Effector CD4-positive, alpha-beta T cell (primary cell): ENCODE measurements around the gene SIPA1L3.

ENCODE experiments used
- DNase-seq: peaks from one replicate; pipeline ENCODE4 v3.0.0-alpha.2; 2020

SIPA1L3 gene

DNA sequence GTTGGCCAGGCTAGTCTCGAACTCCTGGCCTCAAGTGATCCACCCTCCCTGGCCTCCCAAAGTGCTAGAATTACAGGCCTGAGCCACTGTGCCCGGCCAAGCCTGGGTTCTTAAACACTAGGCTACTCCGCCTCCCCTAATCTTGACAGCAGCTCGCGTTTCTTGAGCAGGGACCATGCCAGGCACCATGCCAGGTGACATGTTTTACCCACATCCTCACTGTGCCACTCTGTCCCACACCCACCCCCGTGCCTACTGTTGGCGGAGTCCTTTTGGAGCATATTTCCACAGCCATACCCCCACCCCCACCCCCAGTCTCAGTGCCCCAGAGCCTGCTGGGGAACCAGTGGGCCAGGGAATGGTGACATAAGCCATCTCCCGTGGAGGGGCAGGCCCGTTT lies 218.2 kb downstream of the SIPA1L3 start:
- no peak for DNase-seq

DNA sequence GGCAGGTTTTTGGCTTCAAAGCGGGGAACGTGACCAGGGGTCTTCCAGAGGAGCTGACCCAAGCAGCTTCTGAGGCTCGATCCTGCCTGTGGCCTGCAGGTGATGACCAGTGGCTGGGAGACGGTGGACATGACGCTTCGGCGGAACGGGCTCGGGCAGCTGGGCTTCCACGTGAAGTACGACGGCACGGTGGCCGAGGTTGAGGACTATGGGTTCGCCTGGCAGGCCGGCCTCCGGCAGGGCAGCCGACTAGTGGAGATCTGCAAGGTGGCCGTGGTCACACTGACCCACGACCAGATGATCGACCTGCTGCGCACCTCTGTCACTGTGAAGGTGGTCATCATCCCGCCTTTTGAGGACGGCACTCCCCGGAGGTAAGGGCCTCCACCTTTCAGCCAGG lies 223.4 kb downstream of the SIPA1L3 start:
- DNase-seq, result no peak

DNA sequence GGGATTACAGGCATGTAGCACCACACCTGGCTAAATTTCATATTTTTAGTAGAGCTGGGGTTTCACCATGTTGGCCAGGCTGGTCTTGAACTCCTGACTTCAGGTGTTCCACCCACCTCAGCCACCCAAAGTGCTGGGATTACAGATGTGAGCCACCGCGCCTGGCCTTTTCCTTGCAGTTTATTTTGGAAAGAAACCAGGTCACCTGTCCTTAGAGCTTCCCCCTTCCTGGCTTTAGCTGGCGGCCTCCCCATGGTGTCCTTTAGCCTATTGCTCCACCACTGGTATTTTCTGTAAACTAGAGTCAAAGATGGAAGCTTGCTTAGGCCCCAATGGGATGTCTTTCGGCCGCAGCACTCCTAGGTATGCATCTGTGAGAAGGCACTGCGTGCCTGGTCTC lies 225.8 kb downstream of the SIPA1L3 start:
- DNase-seq, result no peak

DNA sequence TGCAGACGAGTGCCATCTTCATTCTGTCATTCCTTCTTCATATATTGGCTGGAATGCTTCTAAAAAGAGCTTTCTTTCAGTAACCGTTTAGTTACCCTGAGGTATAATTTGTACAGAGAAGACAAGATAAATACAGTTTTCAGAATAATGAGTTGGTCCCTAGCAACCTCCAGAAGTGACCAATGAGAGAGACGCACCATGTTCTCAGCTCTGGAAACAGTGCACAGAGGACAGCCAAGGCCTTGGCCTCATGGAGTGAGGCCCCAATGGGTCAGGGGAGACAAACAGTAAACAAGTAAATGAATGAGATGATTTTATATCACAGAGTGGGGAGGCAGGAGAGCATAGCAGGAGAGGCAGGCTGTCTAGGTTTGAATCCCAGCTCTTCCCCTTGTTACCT lies 226.3 kb downstream of the SIPA1L3 start:
- DNase-seq, result no peak

DNA sequence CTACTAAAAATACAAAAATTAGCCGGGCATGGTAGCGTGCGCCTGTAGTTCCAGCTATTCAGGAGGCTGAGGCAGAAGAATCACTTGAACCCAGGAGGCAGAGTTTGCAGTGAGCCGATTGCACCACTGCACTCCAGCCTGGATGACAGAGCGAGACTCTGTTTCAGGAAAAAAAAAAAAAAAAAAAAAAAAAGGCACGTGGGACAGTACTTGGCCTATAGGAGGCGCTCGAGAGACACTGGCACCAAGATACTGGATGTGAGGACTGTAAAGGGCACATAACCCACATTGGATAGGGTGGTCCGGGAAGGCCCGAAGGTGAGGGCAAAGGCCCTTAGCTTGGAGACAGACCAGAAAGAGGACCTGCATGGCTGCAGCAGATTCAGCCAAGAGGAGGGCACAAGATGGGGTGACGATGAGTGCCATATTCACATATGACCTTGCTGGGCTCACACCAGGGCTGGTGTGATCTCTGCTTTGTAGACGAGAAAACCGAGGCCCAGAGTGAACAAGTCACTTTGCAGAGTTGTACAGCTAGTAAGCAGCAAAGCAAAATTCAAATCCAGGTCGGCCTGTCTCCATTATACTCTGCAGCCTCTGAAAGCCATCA lies 227.6 kb downstream of the SIPA1L3 start:
- peak; percentile 10 for DNase-seq

DNA sequence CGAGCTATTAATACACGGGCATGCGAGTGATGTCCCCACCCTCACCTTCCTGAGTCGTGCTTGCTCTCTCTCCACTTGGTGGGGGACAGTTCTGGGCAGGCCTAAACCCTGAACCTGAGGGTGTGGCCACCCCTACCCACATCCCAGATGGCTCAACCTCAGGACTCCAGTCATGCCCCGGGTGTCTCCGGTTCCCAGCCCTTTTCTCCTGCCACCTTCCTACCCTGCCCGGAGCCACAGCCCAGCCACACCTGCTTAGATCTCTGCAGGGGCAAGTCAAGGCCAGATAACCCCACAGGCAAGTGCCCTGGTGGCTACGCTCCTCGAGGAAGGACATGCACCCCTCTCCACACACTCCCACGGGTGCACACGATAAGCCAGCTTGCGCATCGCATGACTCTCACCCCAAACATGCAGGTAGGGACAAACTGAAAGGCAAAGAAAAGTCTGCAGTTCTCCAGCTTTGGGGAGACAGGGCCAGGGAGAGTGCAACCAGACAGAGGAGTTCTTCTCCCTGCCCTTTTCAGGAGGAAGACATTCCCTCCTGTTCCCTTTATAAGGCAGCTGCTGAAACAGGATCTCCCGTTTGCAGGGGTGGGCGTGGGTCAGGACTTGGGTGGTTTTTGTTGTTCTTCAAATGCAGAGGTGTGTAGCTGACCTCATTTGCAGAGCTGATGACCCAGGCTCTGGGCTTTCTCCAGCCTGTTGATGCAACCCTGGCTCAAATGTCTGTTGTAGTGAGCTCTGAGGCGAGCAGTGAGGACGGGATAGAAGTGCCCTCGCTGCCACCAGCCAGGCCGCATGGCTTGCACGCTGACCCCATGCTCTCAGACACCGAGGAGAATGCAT lies 228.4 kb downstream of the SIPA1L3 start:
- no peak for DNase-seq

DNA sequence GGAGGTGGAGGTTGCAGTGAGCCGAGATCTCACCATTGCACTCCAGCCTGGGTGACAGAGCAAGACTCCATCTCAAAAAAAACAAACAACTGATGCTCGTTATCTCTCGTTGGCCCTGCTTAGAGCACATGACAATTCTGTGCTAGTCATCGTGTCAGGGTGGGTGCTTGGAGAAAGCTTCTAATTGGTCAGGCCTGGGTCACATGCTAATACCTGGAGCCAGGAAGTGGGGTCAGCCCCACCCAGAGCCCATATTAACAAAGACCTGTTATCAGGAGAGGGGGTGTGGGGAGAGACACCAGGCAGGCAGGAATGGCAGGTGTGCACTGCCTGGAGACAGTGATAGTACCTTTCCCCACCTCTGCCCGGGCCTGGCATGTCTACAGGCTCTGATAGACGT lies 232.1 kb downstream of the SIPA1L3 start:
- DNase-seq, result no peak

DNA sequence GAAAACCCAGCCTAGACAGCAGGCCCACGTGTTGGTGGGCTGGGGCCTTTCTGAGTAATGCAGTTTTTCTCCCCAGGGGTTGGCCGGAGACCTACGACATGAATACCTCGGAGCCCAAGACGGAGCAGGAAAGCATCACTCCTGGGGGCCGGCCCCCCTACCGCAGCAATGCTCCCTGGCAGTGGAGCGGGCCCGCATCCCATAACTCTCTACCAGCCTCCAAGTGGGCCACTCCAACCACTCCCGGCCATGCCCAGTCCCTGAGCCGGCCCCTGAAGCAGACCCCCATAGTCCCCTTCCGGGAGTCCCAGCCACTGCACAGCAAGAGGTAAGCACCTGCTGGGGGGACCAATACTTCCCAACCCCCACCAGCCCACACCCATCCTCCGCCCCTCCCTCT lies 234.1 kb downstream of the SIPA1L3 start:
- DNase-seq, result no peak

DNA sequence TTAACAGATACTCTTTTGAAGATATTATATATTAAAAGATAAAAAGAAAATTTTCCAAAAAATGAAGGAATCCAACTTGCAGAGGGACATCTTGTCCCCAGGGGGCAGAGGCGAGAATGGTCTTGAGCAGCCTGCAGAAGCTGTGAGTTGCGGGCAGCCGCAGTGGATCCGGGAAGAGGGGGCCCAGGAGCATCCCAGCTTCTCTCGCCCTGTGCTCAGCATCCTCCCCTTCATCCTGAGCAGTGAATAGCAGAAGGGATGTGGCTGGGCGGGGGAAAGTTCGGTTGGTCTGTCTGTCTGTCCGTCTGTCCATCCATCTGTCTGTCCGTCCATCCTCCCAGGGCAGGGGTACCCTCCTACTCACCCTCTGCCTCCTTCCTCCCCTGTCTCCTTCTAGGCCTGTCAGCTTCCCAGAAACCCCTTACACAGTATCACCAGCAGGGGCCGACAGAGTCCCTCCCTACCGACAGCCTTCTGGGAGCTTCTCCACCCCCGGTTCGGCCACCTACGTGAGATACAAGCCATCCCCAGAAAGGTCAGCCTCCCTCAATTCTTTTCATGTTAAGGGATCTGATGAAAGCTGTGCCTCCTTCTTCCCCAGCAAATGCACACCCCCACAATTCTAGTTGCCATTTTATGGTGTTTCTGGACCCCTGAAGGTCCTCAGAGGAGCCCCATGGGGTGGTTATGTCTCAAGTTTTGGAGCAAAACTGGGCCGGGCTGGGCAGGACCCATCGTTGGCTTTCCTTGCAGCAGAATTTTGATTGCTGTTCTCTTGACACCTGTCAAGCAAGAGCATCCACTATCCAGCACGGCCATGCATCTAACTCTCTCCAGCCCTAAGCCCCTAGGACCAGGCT lies 235.4 kb downstream of the SIPA1L3 start:
- DNase-seq, result no peak

DNA sequence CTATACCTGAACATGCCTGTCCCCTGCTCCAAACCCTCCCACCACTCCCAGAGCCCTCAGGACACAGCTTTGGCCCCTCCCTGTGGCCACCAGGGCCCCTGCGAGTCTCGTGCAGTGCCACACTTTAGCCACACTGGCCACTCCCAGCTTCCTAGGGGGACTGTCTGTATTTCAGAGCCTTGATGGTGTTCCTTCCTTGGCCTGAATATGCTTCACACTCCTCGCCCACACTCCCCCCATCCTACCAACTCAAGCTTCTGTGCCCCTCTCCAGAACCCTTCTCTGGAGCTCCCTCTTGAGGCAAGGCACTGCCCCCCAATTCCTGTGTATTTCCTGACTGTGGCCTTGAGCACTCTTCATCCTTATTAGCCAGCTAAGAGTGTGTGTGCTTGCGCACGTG lies 236.8 kb downstream of the SIPA1L3 start:
- no peak for DNase-seq

DNA sequence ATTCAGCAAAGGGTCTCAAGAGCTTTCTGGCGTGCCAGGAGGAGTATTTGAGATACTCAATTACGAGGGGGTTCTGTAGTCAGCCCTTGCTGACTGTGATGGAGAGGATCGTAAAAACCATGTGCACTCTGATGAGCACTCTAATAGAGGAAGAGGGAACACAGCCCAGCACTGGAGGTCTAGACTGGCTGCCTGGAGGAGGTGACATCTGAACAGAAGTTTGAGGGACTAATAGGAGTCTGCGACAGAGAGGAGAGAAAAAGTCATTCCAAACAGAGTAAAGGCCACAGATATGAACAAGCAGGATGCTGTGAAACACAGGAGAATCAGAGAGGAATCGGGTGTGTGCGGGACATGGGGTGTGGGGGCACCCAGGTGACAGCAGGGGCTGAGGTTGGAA lies 237.7 kb downstream of the SIPA1L3 start:
- DNase-seq, result no peak

DNA sequence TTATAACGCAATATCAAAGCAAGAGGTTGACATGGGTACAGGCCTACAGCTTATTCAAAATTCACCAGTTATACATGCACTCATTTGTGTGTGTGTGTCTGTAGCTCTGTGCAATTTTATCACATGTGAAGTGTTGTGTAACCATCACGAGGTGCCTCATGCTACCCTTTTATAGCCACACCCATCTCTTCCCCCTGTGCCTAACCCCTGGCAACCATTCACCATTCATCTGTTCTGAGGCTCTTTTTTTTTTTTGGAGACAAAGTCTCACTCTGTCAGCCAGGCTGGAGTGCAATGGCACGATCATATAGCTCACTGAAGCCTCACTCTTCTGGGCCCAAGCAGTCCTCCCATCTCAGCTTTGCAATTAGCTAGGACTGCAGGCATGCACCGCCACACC lies 238.6 kb downstream of the SIPA1L3 start:
- no peak for DNase-seq

DNA sequence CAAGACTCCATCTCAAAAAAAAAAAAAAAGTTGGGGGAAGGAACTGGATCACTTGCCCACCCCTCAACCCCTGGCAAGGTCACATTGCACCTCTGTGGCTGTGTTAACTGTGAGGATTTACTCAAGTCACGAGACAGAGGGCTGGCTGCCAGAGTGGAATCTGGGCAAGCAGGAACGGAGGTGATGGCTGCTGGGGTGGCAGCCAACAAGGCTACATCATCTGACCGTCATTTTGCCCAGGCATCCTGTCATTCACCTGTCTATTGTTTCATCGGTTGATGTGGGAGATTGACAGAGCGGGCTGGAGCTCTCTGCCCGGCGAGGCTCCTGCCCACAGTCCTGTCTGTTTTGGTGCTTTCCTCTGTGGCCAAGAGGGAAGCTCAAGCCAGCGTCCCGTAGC lies 241.3 kb downstream of the SIPA1L3 start:
- DNase-seq, result no peak

DNA sequence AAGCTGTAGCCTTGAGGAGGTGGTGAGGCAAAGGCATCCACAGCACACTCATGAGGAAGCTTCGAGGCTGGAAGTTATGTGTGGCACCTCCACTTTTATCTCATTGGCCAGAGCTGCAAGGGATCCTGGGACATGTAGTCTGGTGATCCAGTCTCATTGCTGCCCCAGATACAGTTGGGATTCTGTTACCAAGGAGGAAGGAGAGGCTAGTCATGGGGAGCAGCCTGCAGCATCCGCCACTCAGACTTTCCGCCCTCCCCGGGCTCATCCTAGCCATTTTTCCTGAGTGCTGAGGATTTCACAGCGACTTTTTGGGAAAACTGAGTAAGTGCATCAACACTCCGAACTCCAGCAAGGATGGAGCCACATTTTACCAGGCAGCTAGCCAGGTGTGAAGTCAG lies 242.7 kb downstream of the SIPA1L3 start:
- no peak for DNase-seq

DNA sequence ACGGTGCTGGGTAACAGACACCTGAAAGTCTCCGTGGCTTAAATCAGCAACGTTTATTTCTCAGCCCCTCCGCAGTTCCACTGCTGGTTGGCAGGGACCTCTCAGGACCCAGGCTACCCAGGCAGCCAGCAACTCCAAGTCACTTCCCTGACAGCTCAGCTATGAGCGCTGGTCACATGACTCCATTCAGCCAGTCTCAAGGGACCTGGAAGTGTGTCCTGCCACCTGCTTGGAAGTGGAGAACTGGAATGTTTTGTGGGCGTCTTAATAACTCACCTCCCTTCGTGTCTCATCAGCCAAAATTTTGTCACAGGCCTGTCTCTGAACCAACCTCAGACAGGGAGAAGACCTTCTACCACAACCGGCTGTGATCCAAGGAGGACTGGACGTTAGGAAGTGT lies 244.2 kb downstream of the SIPA1L3 start:
- no peak for DNase-seq

DNA sequence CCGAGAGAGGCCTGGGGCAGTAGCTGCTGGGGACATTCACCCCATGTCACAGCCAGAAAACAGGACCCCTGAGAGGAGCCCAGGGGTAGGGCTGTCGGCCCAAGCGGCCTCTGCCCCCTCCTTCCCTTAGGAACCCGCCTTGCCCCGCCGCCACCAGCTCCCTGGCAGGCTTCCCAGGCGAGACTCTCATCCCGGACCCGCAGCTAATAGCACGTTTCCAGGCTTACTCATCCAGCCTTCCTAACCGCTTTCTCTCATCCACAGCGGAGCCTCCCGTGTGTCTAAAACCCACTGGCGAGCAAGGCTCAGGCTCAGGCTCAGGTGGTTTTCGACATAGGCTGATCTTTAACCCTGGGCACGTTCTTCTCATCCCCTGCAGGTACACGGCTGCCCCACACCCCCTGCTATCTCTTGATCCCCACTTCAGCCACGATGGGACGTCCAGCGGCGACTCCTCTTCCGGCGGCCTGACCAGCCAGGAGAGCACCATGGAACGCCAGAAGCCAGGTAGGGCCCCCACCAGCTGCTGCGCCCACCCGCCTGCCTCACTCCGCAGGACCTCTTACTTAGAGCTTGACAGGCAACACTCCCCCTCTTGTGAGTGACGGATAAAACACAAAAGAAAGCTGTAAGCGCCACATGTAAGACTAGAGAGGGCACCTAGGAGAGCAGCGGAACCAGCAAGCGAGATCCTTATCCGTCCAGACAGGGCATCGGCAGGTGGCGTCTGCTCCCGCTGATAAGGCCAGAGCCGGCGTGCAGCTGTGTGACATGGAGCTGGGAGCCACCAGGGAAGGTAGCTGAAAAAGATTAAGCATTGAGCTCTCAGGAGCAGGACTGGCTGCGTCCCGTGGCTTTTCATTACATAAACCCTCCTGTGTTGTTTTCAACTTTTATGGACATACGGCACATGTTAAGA lies 245.7 kb downstream of the SIPA1L3 start:
- DNase-seq, result no peak

DNA sequence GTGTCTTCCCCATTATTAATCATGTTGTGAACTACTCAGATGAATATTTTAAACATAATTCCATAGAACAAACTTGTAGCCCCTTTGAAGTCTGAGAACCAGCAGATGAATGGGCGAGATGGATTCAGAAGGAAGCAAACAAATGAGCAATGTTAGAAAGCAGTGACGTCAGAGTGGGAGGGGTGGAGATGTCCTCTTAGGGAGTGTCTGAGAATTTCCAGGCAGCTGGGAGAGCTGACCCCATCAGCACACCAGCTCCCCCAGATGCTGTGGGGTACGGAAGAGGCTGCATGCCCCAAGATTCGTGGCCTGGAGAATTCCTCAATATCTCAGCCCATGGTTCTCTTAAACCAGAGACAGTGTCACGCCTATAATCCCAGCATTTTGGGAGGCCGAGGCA lies 248.4 kb downstream of the SIPA1L3 start:
- DNase-seq, result no peak

DNA sequence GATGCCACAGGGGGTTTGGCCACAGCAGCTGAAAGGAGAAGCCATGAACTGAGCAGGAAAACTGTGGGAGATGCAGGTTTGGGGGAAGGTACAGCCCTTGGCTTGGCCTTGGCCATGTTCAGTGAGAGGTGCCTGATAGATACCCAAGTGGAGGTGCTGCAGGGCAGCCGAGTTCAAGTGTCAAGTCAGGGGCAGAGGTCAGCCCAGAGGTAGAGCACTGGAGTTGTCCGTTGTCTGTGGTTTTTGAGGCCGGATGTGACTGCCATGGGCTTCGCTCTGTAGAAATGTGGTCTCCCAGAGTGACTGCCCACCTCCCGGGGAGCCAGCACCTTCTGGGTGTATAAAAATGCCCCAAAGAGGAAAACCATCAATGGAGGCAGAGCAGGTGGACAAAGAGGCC lies 251.7 kb downstream of the SIPA1L3 start:
- no peak for DNase-seq

DNA sequence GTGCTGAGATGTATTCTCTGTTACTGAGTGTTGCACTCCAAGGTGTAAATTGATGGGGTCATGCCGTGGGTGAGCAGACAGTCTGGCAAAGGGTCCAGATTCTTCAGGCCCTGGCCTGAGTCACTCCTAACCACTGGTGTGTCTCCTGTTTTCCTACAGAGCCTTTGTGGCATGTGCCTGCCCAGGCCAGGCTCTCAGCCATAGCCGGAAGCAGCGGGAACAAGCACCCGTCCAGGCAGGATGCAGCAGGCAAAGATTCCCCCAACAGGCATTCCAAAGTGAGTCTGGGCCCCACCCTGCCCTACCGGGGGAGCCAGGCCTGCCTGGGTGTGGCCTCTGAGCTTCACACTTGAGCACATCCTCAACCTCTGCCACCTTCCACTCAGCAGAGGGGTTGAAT lies 255.1 kb downstream of the SIPA1L3 start:
- DNase-seq, result no peak

DNA sequence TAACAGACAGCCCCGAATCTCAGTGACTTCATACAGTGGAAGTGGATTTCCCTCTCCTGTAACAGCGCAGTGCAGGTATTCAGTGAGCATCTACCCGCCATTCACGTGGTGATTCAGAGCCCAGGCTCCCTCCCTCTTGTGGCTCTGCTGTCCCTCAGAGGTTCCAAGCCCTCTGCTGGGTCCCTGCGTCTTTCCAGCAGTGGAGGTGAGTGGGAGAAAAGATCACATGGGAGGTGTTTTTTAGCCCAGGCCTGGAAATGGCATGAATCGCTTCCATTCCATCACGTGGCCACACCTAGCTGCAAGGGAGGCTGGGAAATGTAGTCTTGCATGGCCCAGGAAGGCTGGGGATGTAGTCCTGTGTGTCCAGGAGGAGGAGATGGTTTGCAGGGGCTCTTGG lies 255.6 kb downstream of the SIPA1L3 start:
- DNase-seq, result no peak

DNA sequence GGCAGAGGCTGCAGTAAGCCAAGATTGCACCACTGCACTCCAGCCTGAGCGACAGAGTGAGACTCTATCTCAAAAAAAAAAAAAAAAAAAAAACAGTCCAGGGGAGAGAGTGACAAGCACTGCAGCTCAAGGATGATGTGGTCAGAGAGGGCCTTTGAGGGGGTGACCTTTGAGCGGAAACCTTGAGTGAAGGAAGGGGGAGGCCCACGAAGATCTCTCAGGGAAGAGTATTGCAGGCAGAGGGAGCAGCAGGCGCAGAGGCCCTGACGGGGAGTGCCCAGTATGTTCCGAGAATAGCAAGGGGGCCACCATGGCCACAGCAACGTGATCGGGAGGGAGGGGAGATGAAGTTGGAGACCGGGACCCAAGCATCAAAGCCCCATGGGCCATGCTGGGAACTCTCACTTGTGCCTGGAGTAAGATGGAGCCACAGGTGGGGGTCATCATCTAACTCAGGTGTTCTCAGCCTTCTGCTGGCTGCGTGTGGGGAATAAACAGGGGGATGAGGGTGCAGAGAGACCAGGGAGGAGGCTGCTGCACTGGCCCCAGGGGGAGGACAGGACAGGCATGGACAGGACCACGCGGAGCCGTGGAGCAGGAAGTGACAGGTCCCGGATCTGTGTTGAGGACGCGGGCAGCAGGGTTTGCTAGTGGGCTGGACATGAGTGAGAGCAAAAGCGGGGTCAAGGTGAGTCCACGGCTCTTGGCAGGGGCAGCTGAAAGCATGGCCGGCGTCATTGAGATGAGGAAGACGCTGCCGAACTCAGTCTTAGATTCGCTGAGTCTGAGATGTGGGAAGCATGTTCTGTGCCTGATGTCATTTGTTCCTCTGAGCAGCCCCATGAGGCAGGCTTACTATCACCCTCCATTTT lies 256.6 kb downstream of the SIPA1L3 start:
- DNase-seq, result no peak

DNA sequence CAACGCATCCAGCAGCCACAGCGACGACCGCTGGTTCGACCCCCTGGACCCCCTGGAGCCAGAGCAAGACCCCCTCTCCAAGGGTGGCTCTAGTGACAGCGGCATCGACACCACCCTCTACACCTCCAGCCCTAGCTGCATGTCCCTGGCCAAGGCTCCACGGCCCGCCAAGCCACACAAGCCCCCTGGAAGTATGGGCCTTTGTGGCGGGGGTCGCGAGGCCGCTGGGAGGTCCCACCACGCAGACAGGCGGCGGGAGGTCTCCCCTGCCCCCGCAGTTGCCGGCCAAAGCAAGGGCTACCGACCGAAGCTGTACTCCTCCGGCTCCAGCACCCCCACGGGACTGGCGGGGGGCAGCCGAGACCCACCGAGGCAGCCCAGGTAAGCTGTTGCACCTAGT lies 257.5 kb downstream of the SIPA1L3 start:
- DNase-seq, result no peak
